Stimulated activated CD8-positive, alpha-beta memory T cell treated with anti-CD3 and anti-CD28 coated beads, Interleukin-2, amount 100 ng/mL, for 48 hours (primary cell): Measurements from ENCODE around the gene C3orf49.

Source experiments
- DNase-seq, 2 donors: peaks; one replicate each; pipeline ENCODE4 v3.0.0-alpha.2; 2020; ENCODE audit warnings: low read depth in 2 of 2

The C3orf49 gene

DNA sequence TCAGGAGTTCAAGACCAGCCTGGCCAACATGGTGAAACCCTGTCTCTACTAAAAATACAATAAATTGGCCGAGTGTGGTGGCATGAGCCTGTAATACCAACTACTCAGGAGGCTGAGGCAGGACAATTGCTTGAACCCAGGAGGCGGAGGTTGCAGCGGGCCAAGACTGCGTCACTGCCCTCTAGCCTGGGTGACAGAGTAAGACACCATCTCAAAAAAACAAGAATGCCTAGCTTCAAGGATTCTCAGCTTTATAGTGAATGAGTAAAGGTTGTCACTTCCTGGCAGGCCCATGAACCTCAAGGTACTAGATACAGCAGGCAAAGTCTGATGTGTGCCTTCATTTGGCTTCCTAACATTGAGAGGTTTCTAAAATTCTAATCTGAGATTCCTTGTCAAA, 30.1 kb downstream of the C3orf49 start:
- no peak for DNase-seq

DNA sequence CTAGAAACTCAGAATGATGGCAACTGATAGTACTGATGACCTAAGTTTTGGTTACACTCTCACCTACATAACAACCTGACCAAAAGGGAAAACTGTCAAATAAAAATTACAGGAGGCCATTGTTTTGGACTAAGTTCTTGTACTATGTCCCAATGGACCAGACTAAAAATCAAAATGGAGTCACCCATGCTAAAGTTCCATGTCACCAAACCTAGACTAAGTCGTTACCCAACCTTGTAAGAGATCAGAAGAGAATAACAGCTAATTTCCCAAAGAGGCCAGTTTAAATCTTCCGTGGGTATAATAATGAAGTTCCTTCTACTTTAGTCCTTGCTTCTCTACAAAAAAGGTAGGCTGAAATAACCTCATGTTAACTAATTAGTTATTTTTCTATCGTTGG, 32.2 kb downstream of the C3orf49 start:
- no peak for DNase-seq

DNA sequence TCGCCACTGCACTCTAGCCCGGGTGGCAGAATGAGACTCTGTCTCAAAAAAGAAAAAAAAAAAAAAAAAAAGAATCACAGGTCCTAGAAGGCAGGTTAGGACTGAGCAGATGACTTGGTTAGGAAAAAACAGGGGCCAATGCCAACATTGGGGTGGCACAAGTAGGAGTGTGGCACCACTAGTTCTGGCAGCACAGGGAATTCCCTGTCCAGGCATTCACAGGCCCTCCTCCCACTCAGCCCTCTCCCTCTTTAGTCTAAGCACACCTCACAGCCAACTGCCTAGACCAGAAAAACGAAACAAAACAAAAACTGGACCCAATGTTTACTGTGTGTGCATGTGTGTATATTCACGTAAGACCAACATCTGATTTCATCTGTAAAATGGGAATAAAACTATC, 34.0 kb downstream of the C3orf49 start:
- DNase-seq: no peak

DNA sequence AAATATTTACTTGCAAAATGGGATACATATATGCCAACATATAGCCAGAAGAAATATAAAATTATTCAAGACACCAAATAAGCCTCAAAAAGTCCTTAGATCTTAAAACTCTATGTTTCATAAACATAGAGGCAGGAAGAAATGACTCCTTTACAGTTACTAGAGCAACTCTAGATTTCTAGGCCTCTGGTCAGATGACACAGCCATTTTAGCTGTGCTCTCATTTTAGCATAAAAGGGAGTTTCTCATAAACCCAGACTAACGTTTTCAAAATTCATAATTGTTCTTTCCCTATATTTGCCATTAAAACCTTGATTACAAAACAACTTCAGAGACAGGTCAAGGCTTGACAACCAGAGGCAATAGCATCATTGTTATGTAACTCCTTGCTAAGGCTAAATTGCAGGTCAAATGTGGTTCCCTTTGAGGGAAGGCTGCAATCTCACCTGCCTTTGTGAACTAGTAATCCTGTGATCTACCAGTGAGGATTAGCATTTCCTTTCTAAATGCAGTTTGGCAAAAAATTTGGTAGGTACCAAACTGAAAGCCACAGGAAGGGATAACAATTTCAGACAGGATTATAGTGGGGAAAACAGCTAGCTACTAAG, 36.3 kb downstream of the C3orf49 start:
- no peak for DNase-seq

DNA sequence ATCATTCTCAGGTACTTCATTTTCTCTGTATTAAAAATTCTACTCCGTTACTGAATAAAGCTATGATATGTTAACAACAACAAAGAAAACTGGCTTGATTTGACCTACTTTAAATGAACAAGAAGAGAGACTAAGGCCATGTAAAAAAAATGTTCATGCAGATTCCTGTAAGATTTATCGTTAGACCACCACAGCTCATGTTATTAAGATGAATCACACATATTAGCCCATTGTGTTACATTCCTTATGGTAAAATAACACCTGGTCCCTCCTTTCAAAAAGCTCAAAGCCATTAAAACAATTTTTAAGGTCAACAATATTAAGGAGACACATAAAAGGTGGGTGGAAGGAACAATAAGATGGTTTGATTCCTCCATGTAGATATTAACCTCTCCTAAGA, 38.2 kb downstream of the C3orf49 start:
- no peak for DNase-seq

DNA sequence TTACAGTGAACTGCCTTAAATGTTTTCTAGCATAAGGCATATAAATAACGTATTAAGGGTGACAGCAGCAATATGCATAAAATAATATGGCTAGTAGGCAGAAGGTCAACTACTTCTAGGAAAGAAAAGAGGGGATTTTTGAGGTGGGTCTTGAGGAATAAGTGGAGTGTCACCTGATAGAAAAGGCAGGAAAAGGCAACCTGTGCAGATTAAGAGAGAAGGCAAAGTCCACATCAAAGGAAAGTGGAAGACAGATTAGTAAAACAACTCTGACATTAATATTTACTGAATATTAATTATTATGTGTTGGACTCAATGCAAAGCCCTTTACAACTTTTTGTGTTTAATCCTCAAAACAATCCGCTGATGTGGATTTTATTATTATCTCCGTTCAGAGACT, 41.7 kb downstream of the C3orf49 start:
- DNase-seq: no peak

DNA sequence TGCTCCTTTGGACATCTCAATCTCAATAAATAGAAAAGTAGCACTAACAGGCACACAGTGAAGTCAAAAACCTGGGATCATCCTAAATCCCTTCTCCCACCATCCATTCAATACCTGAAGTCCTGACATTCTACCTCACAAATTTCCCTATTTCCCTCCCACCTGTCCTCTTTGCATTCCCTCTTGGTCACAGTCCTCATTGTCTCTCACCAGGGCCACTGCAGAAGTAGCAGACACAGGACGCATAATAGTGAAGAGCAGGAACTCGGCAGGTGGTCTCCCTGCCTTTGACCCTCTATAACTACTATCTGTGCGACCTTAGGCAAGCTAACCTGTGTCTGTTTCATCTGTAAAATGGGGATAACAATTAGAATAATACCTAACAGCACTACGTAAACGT, 42.2 kb downstream of the C3orf49 start:
- no peak for DNase-seq

DNA sequence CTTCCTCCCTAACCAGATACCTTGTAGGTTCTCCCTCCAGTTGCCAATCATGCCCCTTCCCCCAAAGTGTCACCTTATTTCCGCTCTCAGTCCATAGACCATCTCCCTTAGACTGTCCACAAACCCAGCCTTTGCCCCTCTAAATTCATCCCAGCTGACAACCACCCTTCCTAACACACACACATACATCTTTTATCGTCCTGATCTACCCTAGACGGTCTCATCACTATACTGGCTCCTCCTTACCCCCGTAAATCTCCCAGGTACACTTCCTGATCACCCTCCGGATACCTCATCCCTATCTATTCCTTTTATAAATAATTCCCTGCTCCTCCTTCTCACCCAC, 43.7 kb downstream of the C3orf49 start:
- DNase-seq: no peak

DNA sequence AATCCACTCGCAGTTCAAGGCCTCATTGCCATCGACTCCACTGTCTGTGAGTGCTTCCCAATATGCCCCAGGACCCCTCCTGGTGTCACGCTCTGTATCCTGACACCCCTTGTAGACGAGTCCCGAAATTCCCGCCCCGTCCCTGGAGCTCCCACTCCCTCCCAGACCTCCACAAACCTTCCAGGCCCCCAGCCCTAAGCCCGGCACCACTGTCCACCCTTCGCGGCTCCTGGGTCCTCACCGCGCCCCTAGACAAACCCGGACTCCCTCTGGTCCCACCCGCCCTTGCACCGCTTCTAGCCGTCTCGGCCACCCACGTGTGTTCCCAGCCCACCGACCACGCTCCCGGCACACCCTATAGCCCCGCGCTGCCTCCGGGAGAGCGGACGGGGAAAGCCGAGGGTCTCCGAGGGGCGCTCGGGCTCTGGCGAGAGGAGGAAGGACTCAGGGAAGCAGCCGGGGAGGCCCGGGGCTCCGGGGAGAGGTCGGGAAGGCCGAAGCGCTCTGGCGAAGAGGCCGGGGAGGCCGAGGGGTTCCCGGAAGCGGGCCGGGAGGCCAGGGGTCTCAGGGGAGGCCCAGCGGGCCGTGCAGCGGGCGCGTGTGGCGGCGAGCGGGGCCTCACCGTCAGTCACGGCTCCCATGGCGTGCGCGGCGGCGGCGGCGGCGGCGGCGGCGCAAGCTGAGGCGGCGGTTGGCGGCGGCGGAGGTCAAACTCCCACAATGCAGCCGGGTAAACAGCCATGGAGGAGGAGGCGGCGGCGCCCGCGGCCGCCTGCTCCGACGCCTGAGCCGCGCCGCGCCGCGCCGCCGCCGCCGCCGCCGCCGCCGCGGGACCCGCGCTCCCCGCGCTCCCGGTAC, 44.3 kb downstream of the C3orf49 start, which contains the start of the genes ATXN7 and THOC7:
Gene ATXN7, plus strand, starts transcription at position 718 of the 858 bp plus-strand sequence. CDS start 48,732 bp downstream, outside the sequence.
Gene THOC7, minus strand, starts transcription at position 656 of the 858 bp plus-strand sequence. Its CDS starts 15 bp downstream, at position 641.
- DNase-seq: peak; percentile 41 to 51

DNA sequence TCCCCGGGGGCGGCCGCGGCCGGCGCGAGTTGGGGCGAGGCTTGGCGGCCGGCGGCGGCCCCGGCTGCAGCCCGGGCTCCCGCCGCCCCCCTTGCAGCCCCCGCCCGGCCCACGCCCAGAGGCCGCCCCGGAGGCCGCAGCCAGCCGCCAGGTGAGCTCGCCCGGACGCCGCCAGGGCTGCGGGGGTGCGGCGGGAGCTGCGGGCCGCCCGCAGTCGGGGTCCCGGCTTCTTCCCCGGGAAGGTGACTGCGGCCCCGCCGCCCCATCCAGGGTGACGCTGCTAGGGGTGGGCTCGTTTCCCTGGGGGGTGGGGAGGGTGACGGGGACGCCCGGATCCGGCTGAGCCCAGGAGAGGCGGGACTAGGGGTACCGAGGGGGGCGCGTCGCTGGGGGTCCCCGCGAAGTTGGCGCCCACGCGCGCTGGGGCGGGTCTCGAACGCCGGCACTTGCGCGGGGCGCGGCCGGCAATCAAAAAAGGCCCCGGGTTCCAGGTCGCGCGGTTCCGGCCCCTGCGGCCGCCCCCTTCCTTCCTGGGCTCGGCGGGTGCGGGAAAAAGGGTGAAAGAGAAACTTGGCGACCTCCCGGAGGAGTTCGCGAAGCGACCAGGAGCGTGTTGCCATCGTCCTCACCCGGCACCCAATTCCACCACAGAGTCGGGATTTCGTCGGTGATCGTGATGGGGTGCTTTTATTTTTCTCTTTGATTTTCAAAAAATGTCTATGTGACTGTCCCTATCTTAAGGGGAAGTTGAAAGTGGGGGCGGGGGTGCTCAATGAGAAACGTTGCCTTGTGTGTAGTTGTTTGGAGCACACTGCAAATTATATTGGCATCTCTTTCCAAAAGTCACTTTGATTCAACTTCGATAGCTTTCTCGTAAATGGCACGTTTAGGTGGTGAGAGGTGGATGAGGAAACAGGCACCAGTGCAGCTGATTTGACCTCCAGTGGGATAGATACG, 45.2 kb downstream of the C3orf49 start:
- peak; percentile 39 to 55 for DNase-seq

DNA sequence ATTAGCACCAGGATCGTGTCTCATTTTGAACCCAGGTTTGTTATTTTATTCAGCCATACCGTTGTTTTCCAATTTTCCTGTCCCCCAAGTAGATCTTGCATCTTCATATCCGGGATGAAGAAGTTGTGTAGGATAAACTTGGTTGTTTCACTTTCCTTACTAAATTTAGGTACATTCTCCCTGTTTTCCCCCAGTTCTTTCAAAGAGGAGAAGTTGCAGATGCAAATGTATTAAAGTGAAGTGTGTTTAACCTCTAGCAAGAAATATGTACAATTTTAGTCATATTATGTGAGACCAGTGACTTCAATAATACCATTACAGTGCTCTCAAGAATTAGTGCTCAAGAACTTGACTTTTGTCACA, 45.8 kb downstream of the C3orf49 start:
- no peak for DNase-seq

DNA sequence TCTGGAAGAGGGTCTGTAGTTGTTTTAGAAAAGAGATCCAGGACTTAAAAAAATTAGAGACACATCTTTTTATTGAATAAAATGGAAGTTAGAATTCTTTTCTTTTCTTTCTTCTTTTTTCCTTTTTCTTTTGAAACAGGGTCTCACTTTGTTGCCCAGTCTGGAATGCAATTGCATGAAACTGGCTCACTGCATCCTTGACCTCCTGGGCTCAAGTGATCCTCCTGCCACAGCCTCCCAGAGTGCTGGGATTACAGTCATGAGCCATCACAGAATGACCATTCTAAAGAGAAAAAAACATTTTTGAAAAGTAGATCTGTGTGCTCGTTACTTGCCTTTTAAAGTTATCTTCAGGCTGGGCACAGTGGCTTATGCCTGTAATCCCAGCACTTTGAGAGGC, 48.1 kb downstream of the C3orf49 start:
- no peak for DNase-seq

DNA sequence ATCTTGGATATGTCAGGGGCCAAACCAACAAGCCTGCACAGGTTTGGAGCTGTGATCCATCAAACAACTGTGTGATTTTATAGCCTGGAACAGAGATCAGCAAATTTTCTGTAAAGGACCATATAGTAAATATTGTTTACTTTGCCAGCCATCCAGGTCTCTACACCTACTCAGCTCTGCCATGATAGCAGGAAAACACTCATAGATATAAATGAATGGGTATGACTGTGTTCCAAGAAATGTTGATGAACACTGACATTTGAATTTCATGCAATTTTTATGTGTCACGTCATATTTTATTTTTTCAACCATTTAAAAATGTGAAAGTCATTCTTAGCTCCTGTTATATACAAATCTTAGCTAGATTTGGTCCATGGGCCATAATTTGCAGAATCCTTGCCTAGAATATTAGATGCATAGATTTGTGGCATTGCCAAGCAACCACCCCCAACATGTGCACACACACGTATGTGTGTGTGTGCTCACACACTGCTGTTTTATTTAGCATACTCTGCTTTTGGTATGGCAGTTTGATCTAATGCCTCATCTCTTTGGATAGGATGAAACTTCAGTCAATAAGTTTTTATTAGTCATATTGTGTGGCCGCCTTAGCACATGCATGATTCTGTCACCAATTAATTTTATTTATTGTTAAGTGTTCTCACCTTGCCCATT, 51.0 kb downstream of the C3orf49 start:
- DNase-seq: no peak

DNA sequence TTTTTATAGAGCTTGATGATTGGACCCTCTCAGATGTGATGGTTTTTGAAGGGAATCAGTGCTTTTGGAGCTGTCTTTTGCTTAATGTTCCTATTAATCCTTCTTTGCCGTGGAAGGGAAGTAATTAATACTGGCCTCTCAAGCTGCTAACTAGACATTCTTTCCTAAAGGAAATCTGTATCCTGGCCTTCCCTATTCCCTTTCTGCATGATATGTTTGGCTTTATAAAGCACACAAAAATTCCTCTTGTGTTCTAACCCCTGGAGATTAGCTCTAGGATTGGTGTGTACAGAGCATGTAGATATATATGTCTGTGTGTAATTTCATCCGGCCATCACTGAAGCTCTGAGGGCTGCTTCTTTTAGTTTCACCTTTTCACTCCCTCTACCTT, 51.5 kb downstream of the C3orf49 start:
- no peak for DNase-seq

DNA sequence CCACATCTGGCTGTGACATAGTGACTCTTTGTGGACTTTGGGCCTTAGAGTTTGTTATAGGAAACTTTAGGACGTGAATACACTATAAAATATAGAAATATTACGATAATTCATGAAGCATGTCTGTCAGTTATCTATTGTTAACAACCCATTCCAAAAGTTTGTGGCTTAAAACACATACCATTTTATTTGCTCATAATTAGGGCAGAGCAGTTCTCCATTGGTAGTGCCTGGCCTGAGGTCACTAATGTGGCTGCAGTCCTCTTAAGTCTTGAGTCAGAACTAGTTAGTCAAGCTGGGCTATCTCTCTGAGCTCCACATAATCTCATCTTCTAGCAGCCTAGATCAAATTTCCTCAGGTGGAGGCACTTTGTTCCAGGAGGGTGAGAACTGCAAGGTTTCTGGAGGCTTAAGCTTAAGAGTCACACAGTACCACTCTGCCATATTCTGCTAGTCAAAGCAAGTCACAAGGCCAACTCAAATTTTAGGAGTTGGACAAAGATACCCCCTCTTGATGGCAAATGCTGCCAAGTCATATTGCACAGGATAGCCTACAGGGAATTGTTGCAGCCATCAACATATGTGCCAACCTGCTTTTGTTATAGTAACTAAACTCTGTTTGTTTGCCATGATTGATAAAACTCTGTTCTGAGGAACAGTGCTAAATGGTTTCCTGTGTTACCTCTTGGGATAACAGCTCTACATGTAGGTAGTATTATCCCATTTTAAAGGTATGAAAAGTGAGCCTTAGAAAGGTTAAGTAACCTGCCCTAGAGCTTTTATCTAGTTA, 53.2 kb downstream of the C3orf49 start:
- DNase-seq: no peak

DNA sequence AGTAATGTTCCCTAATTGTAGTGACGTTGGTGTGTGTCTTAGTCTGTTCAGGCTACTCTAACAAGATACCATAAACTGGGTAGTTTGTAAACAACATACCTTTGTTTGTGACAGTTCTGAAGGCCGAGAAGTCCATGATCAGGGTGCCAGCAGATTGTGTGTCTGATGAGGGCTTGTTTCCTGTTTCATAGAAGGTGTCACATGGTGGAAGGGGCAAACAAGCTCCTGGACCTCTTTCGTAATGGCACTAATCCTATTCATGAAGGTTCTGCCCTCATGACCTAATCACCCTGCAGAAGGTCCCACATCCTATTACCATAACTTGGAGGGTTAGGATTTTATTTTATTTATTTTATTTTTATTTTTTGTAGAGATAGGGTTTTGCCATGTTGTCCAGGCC, 55.7 kb downstream of the C3orf49 start:
- no peak for DNase-seq

DNA sequence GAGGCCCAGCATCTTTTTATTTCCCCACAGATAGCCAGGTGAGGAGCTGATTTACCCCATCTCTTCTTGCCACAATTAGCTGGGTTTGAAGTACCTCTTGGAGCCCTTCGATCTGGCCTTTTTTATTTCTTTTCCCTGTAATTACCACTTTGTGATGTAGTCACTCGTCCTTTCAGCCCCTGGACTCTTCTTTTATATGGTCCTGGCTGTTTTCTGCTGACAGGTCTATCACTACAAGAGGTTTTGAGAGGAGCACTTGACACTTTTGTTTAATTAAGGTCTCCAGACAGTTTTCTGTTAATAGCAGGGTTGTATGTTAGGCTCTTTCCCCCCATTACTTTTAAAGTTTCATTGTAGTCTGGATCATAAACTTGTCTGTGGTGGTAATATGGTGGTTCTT, 56.4 kb downstream of the C3orf49 start:
- DNase-seq: no peak

DNA sequence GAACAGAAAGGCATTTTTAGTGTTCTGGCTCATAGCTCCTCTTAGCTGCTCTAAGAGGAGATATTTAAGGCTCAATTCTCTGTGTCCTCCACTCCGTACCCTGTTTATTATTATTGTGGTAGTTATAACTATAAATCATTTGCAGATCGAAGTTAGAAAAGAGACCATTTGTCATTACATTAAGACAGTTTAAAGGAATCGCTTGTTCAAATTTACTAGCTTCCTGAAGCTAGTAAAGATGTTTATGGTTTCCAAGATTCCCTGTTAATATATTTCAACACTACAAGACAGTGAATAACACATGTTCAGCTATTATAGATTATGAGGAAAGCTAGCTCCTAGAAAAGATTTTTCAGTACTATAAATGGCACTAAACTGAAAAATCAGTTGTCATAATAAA, 57.2 kb downstream of the C3orf49 start:
- no peak for DNase-seq

DNA sequence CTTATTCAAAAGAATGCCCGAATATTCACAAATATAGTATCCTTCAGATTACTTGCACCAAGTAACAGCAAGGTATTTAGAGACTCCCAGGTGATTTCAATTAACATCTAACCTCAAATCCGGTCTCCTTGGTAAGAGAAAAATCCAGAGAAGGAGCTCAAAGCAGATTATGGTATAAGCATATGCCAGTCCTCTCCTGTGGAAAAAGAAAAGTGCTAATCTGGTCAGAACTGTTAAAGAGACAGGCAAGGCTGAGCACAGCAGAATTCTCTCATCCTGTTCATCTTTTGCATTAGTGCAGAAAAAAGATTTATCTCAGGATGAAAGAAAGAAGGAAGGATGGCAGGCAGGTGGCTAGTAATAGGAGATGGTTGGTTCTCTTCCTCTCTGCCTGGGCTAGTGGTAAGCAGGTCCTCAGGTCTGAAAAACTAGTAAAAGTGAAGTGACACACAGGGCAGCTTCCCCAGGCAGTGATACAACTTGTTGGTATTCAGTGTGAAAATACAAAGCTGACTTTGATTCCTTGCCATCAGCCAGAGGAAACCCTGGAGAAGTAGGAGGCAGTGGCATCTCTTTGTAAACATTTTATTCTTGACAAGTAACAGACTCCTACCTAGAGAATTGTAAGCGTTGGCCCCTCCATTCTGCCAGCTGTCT, 58.8 kb downstream of the C3orf49 start:
- DNase-seq: no peak

DNA sequence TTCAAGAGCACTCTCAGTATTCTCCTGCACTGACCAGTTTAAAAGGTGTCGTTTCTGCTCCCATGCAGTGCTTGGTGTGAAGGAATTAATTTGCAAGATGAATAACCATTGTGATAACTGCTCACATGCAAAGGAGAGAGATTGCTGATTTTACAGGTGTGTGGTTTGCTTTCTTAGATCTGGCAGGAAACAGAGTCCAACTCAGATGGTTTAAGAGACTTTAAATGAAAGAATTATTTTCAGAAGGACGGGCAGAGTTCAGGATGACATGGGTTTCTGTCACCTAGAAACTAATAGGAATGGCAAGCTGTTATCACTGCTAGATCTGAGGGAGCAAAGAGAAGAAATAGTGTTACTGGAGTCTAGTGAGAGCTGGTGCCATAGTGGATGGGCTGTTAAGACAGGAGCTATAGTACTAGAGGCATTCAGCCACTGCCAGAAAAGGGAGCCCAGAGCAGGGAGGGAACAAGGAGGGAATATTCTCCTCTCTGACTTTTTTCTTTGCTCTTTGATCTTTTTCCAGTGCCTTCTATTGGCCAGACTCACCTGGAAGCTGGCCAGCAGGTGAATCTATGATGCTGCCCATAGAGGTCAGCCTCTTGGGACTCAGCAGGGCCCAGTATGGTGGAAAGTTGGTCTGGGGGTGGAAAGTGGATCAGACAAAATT, 59.4 kb downstream of the C3orf49 start:
- no peak for DNase-seq
